Right lobe of liver (tissue), 4 donors: ENCODE measurements around the gene PAXX.

Source experiments
- CTCF ChIP-seq, 4 donors: fragments of 200-600 bp in 3 of 4; fragments of 450-650 bp in 1 of 4; IDR thresholded peaks; one replicate each; pipeline versions ENCODE4 v1.5.1 to v1.8.0; 2016 to 2022; ENCODE audit warnings: antibody characterized with exemption in 4 of 4, mild to moderate bottlenecking in 2 of 4
- POLR2A ChIP-seq: fragments of 450-650 bp; IDR thresholded peaks from one replicate; pipeline ENCODE4 v1.6.1; 2017; ENCODE audit warnings: antibody characterized with exemption, mild to moderate bottlenecking
- donor health status: DM: no; HTN: no; CAD: no.
- donor health status: DM: no; HTN: no; CAD: no.
- donor health status: DM: no; HTN: yes; CAD: no.

- TF ChIP-seq CTCF (IDR thresholded peaks at IDR 0.05), result no peak
- TF ChIP-seq POLR2A, result no peak
Observed at GRCh38 chr9:137017071-137017470, 24.8 kb downstream of the PAXX start.
